MM.1S (cell line): ENCODE measurements around the gene IFT25.

Experiments
- CTCF ChIP-seq: fragments of 300-600 bp; sonication (generic); IDR thresholded peaks from 2 replicates; pipeline ENCODE4 v1.5.1; 2016; ENCODE audit warnings: antibody characterized with exemption, low read length, mixed read lengths
- EZH2 ChIP-seq: fragments of 300-600 bp; sonication (generic); optimal IDR thresholded peaks from 2 replicates; pipeline ENCODE3; 2017; ENCODE audit warnings: low read depth, mild to moderate bottlenecking, antibody characterized with exemption, low read length, mixed read lengths
- EZH2phosphoT487 ChIP-seq: fragments of 300-600 bp; sonication (generic); IDR thresholded peaks from 2 replicates; pipeline ENCODE4 v1.6.1; 2018; ENCODE audit warnings: antibody characterized with exemption, low read length

- TF ChIP-seq EZH2 (no peak), EZH2phosphoT487 (no peak), CTCF (no peak)
Observed at GRCh38 chr1:53943490-53944043, 1.9 kb downstream of the IFT25 start.
